CD8-positive, alpha-beta memory T cell (primary cell): ENCODE data around the gene MEDAG. TPM values are rescaled to one million over a fixed set of nuclear protein-coding genes. Genes with fewer than 3 reads are reported as not detected.
A peak's percentile ranks its signal among the peaks of the same experiment; 100 is the strongest.

ENCODE experiments used
- CTCF ChIA-PET: fragments of 350-600 bp; sonication (Branson Sonifier 250); formaldehyde crosslinking; loops from one replicate; lab custom pipeline; 2021; ENCODE audit warnings: antibody characterized with exemption; lab: Charles Lee
- POLR2A ChIA-PET: fragments of 350-600 bp; sonication (Branson Sonifier 250); formaldehyde crosslinking; loops from one replicate; lab custom pipeline; 2021; ENCODE audit warnings: antibody characterized with exemption; lab: Charles Lee
- DNase-seq, 5 donors: peaks; one replicate each; pipeline versions ENCODE4 v3.0.0 to v3.0.0-alpha.2; 2020 to 2022; ENCODE audit warnings: mixed read lengths in 1 of 5
- H3K27ac ChIP-seq: one replicate; pipeline ENCODE4 v1.7.0; 2013; ENCODE audit warnings: low read depth, mild to moderate bottlenecking, low read length, moderate library complexity
- H3K27me3 ChIP-seq: 2 replicates; pipeline ENCODE4 v1.7.0; 2013; ENCODE audit warnings: low read length, mild to moderate bottlenecking; ENCODE audit not compliant: insufficient read depth, poor library complexity, severe bottlenecking
- H3K36me3 ChIP-seq: 2 replicates; pipeline ENCODE4 v1.7.0; 2013; ENCODE audit warnings: mild to moderate bottlenecking, low read length, moderate library complexity; ENCODE audit not compliant: insufficient read depth
- H3K4me1 ChIP-seq: 2 replicates; pipeline ENCODE4 v1.7.0; 2013; ENCODE audit warnings: mild to moderate bottlenecking, low read length, moderate library complexity; ENCODE audit not compliant: insufficient read depth
- H3K4me3 ChIP-seq: 2 replicates; pipeline ENCODE4 v1.7.0; 2013; ENCODE audit warnings: mild to moderate bottlenecking, low read length
- H3K9me3 ChIP-seq: 2 replicates; pipeline ENCODE4 v1.7.0; 2013; ENCODE audit warnings: mild to moderate bottlenecking, low read length
- H3K27ac Mint-ChIP-seq, 8 donors: one replicate each; pipeline ENCODE4 v1.8.0; 2020 to 2021; ENCODE audit warnings: mixed read lengths in 8 of 8, mild to moderate bottlenecking in 6 of 8, inconsistent platforms in 3 of 8, moderate library complexity in 3 of 8
- H3K27me3 Mint-ChIP-seq, 2 donors: one replicate each; pipeline ENCODE4 v1.8.0; 2020 to 2021; ENCODE audit warnings: mixed read lengths in 2 of 2, mild to moderate bottlenecking in 1 of 2, moderate library complexity in 1 of 2
- H3K36me3 Mint-ChIP-seq, 3 donors: one replicate each; pipeline ENCODE4 v1.8.0; 2020 to 2021; ENCODE audit warnings: mixed read lengths in 3 of 3, inconsistent platforms in 1 of 3, mild to moderate bottlenecking in 1 of 3
- H3K4me1 Mint-ChIP-seq, 3 donors: one replicate each; pipeline ENCODE4 v1.8.0; 2020 to 2021; ENCODE audit warnings: mixed read lengths in 3 of 3, inconsistent platforms in 1 of 3, mild to moderate bottlenecking in 1 of 3
- H3K4me3 Mint-ChIP-seq, 7 donors: one replicate each; pipeline ENCODE4 v1.8.0; 2020 to 2021; ENCODE audit warnings: mixed read lengths in 7 of 7, mild to moderate bottlenecking in 6 of 7, moderate library complexity in 4 of 7, inconsistent platforms in 2 of 7
- H3K9me3 Mint-ChIP-seq, 5 donors: one replicate each; pipeline ENCODE4 v1.8.0; 2020 to 2022; ENCODE audit warnings: mixed read lengths in 5 of 5, mild to moderate bottlenecking in 3 of 5, moderate library complexity in 2 of 5, inconsistent platforms in 1 of 5
- polyA plus RNA-seq: library from polyadenylated mRNA; unstranded; fragments of 300-500 nt; fragmentation: Illumina TruSeq; gene quantifications from one replicate; pipeline ENCODE4 v1.2.3, GENCODE V29; 2021
- total RNA-seq, 2 experiments: library from RNA; stranded (reverse); gene quantifications; one replicate each; pipeline ENCODE4 v1.2.3, GENCODE V29; 2021

Gene MEDAG
- total and polyA plus RNA-seq, 3 experiments from 2014 or later, result not detected

- CTCF ChIA-PET, result interaction anchor here (1.2 kb wide), 1 partner anchor 9 kb away, joined by 8 read pairs; no protein-coding TSS in a partner anchor
- H3K27ac Mint-ChIP-seq, result peak overlapping the region in 1 of 8 donors; percentile 92
- POLR2A ChIA-PET, result no interaction called here
Measured at GRCh38 chr13:30874561-30874960, 31.5 kb upstream of the MEDAG start.

DNA sequence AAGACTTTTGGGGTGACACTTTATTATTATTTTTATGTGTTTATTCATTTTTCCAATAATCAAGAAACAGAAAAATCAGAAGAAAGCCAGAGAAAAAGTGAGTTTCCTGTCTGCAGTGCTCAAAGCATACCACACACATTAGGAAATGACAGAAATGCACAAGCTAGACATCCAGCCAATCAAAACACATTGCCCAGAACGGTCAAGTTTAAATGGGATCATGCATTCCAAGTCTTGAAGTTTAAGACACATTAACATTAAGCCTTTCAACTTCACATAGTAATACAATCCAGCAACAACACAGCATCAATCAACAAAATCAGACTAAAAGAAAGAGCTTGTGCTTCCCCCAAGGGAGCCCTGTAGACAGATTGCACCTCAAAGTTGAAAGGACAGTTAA, 28.7 kb upstream of the MEDAG start:
- H3K4me1 Mint-ChIP-seq, result no peaks in the 10 kb centered on the region
- no peaks in the 10 kb centered on the region for H3K4me1 ChIP-seq
- ChIA-PET POLR2A (no interaction called here), CTCF (interaction anchor here (1.5 kb wide), 1 partner anchor 12 kb away, joined by 4 read pairs; no protein-coding TSS in a partner anchor)
- H3K36me3 ChIP-seq, result no peaks in the 10 kb centered on the region
- H3K4me3 ChIP-seq, result no peak overlapping the region
- no peak overlapping the region for H3K27ac Mint-ChIP-seq
- no peak overlapping the region for H3K4me3 Mint-ChIP-seq
- no peaks in the 10 kb centered on the region for H3K27me3 ChIP-seq
- no peaks in the 10 kb centered on the region for H3K9me3 ChIP-seq
- H3K27me3 Mint-ChIP-seq, result peaks cover 4 to 37% of the 10 kb centered on the region in 2 donors
- H3K36me3 Mint-ChIP-seq, result no peaks in the 10 kb centered on the region
- DNase-seq, result no peak
- no peaks in the 10 kb centered on the region for H3K9me3 Mint-ChIP-seq
- H3K27ac ChIP-seq, result no peak overlapping the region

More at GRCh38 chr13:30874561-30874960, 31.5 kb upstream of the MEDAG start:
- no peak overlapping the region for H3K27ac ChIP-seq
- no peak overlapping the region for H3K4me3 ChIP-seq
- H3K4me1 ChIP-seq, result no peaks in the 10 kb centered on the region
- H3K27me3 Mint-ChIP-seq, result peaks cover 3 to 34% of the 10 kb centered on the region in 2 donors
- no peaks in the 10 kb centered on the region for H3K27me3 ChIP-seq
- no peaks in the 10 kb centered on the region for H3K9me3 ChIP-seq
- H3K36me3 ChIP-seq, result no peaks in the 10 kb centered on the region
- DNase-seq, result no peak
- H3K4me1 Mint-ChIP-seq, result no peaks in the 10 kb centered on the region
- no peaks in the 10 kb centered on the region for H3K36me3 Mint-ChIP-seq
- H3K9me3 Mint-ChIP-seq, result no peaks in the 10 kb centered on the region
- no peak overlapping the region for H3K4me3 Mint-ChIP-seq

GRCh38 chr13:30880151-30880855, 25.8 kb upstream of the MEDAG start:
- POLR2A ChIA-PET, result no interaction called here
- no peak for DNase-seq
- no peaks in the 10 kb centered on the region for H3K4me1 ChIP-seq
- no peak overlapping the region for H3K4me3 Mint-ChIP-seq
- H3K27me3 Mint-ChIP-seq, result peaks cover 4 to 35% of the 10 kb centered on the region in 2 donors
- peaks cover 0 to 11% (median 8%) of the 10 kb centered on the region in 5 donors for H3K9me3 Mint-ChIP-seq
- H3K36me3 Mint-ChIP-seq, result peaks cover 0 to 15% (median 0%) of the 10 kb centered on the region in 3 donors
- H3K27me3 ChIP-seq, result no peaks in the 10 kb centered on the region
- H3K9me3 ChIP-seq, result no peaks in the 10 kb centered on the region
- H3K4me1 Mint-ChIP-seq, result no peaks in the 10 kb centered on the region
- no peaks in the 10 kb centered on the region for H3K36me3 ChIP-seq
- CTCF ChIA-PET, result interaction anchor here (1.3 kb wide), 1 partner anchor 12 kb away, joined by 4 read pairs; no protein-coding TSS in a partner anchor
- H3K27ac Mint-ChIP-seq, result no peak overlapping the region
- H3K27ac ChIP-seq, result no peak overlapping the region
- no peak overlapping the region for H3K4me3 ChIP-seq

DNA sequence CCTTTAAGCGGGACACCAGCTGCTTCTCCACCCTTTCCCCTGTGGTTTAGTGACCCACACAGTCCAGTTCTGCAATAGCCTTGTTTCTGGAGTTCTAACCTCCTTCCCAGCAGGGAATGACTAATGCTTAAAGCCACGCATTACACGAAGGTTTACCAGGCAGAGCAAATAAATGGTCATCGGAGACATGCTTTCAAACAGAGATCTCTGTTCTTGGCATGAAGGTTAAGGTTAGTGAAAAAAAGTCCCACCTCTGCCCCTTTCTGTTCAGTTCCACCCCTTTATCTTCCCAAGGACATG, 25.3 kb upstream of the MEDAG start:
- Mint-ChIP-seq H3K36me3 (peaks cover 0 to 16% (median 0%) of the 10 kb centered on the region in 3 donors), H3K27ac (no peak overlapping the region), H3K9me3 (peaks cover 0 to 11% (median 8%) of the 10 kb centered on the region in 5 donors), H3K4me1 (no peaks in the 10 kb centered on the region), H3K27me3 (peaks cover 2 to 30% of the 10 kb centered on the region in 2 donors), H3K4me3 (no peak overlapping the region)
- H3K4me3 ChIP-seq, result no peak overlapping the region
- POLR2A ChIA-PET, result no interaction called here
- no peaks in the 10 kb centered on the region for H3K9me3 ChIP-seq
- H3K36me3 ChIP-seq, result no peaks in the 10 kb centered on the region
- CTCF ChIA-PET, result interaction anchor here (1.3 kb wide), 1 partner anchor 12 kb away, joined by 4 read pairs; no protein-coding TSS in a partner anchor
- no peak for DNase-seq
- H3K27me3 ChIP-seq, result no peaks in the 10 kb centered on the region
- H3K27ac ChIP-seq, result no peak overlapping the region
- no peaks in the 10 kb centered on the region for H3K4me1 ChIP-seq

DNA sequence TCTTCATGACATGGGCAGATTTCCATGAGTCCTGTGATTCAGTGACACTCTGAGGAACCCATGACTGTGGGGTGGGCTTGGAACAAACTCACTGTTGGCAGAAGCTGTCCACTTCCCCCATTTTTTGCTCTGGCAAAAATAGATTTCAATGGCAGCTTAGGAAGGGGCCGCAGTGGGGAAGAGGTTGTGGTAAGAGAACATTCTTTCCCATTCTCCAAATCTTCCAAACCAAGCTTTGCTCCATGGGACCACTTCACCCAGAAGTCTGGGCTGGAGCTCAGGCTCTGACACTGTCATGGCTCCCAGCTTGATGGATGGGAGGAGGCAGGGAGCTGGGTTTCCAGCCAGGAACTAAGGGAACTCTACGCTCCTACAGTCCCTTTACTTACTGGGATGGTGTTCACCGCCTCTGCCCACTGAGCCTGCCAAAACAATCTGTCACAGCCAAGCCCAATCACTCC, 24.9 kb upstream of the MEDAG start:
- CTCF ChIA-PET, result interaction anchor here (1.3 kb wide), 1 partner anchor 11 kb away, joined by 4 read pairs; no protein-coding TSS in a partner anchor
- H3K36me3 Mint-ChIP-seq, result peaks cover 0 to 16% (median 0%) of the 10 kb centered on the region in 3 donors

GRCh38 chr13:30882026-30882850, 23.8 kb upstream of the MEDAG start:
- Histone ChIP-seq H3K9me3 (no peaks in the 10 kb centered on the region), H3K27me3 (no peaks in the 10 kb centered on the region), H3K4me3 (no peak overlapping the region), H3K4me1 (no peaks in the 10 kb centered on the region), H3K36me3 (no peaks in the 10 kb centered on the region), H3K27ac (no peak overlapping the region)
- Mint-ChIP-seq H3K27ac (no peak overlapping the region), H3K9me3 (peaks cover 0 to 11% (median 8%) of the 10 kb centered on the region in 5 donors), H3K36me3 (peaks cover 0 to 18% (median 0%) of the 10 kb centered on the region in 3 donors), H3K27me3 (peaks cover 2 to 31% of the 10 kb centered on the region in 2 donors), H3K4me1 (no peaks in the 10 kb centered on the region), H3K4me3 (no peak overlapping the region)
- DNase-seq, result no peak
- CTCF ChIA-PET, result no interaction called here
- POLR2A ChIA-PET, result no interaction called here

More for the DNA sequence above, 24.9 kb upstream of the MEDAG start:
- Histone ChIP-seq H3K36me3 (no peaks in the 10 kb centered on the region), H3K27me3 (no peaks in the 10 kb centered on the region), H3K4me1 (no peaks in the 10 kb centered on the region), H3K9me3 (no peaks in the 10 kb centered on the region), H3K27ac (no peak overlapping the region), H3K4me3 (no peak overlapping the region)
- no peak overlapping the region for H3K27ac Mint-ChIP-seq
- no peak overlapping the region for H3K4me3 Mint-ChIP-seq
- H3K9me3 Mint-ChIP-seq, result peaks cover 0 to 11% (median 8%) of the 10 kb centered on the region in 5 donors
- POLR2A ChIA-PET, result no interaction called here
- H3K27me3 Mint-ChIP-seq, result peaks cover 2 to 29% of the 10 kb centered on the region in 2 donors
- no peaks in the 10 kb centered on the region for H3K4me1 Mint-ChIP-seq
- DNase-seq, result no peak

DNA sequence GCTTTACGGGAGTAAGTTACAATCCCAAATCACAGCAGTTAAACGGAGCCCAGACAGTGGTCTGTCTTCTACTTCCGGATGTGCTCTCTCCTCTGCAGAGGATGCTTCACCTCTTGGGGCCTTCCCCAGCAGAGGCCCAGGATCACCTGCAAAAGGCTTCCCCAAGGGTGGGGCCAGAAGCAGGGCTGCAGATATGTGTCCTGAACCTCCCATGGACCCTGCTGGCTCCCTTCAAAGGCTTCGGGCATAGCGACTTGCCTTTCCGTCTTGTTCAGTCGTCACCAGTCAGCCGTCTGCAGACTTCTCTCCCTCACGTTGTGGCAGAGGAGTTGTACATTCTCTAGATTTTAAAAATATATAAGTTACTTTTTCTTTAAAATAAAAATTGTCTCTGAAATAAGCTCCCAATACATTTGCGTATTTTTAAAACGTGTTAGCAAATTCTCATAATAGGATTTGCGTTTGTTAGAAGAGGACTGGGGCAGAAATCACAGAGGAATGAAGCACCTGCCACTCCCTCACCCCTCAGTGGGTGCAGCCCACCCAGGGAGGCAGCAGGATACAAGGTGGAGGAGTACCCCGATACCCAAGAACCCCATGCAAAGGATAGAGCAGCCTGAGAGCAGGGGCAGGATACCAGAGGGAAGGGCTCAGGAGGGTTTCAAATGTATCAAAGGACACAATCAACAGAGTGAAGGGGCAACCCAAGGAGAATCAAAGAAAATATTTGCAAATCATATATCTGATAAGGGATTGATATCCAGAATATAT, 22.9 kb upstream of the MEDAG start:
- Histone ChIP-seq H3K27ac (no peak overlapping the region), H3K9me3 (no peaks in the 10 kb centered on the region), H3K4me1 (no peaks in the 10 kb centered on the region), H3K27me3 (no peaks in the 10 kb centered on the region), H3K4me3 (no peak overlapping the region), H3K36me3 (no peaks in the 10 kb centered on the region)
- Mint-ChIP-seq H3K4me3 (no peak overlapping the region), H3K27ac (peak overlapping the region in 1 of 8 donors; percentile 91), H3K9me3 (peaks cover 0 to 11% (median 8%) of the 10 kb centered on the region in 5 donors), H3K27me3 (peaks cover 8 to 32% of the 10 kb centered on the region in 2 donors), H3K4me1 (no peaks in the 10 kb centered on the region), H3K36me3 (peaks cover 0 to 19% (median 0%) of the 10 kb centered on the region in 3 donors)
- ChIA-PET CTCF (no interaction called here), POLR2A (no interaction called here)
- no peak for DNase-seq
